Gastrocnemius medialis (tissue), 4 donors: ENCODE results near the gene TOR4A.

Experiments used
- CTCF ChIP-seq, 5 experiments: fragments of 450-650 bp in 3 of 5; fragments of 200-600 bp in 2 of 5; sonication (generic) in 2 of 5; IDR thresholded peaks in 4 of 5; conservative IDR thresholded peaks in 1 of 5; 1 replicate in 4 of 5; 2 replicates in 1 of 5; pipeline ENCODE4 v1.5.1; 2016 to 2019; ENCODE audit warnings: antibody characterized with exemption in 5 of 5, mild to moderate bottlenecking in 3 of 5, moderate library complexity in 3 of 5
- POLR2A ChIP-seq, 2 donors: fragments of 450-650 bp; IDR thresholded peaks; one replicate each; pipeline ENCODE4 v1.6.1; 2017; ENCODE audit warnings: antibody characterized with exemption in 2 of 2, mild to moderate bottlenecking in 2 of 2, moderate library complexity in 2 of 2

GRCh38 chr9:137251490-137252268 is 25.8 kb upstream of the TOR4A start:
- no peak for TF ChIP-seq CTCF (IDR thresholded peaks at IDR 0.05 in 4 of 5, conservative IDR thresholded peaks at IDR 0.05 in 1 of 5)
- TF ChIP-seq POLR2A (IDR thresholded peaks at IDR 0.05), result no peak
